GM12864 (cell line): ENCODE measurements around the gene C1QL2.
A peak's percentile ranks its signal among the peaks of the same experiment; 100 is the strongest.

ENCODE experiments used
- DNase-seq: peaks from one replicate; pipeline ENCODE4 v3.0.0-alpha.2; 2011; ENCODE audit warnings: low read depth
- H3K4me3 ChIP-seq: 2 replicates; pipeline ENCODE4 v1.5.1; 2011; ENCODE audit warnings: mild to moderate bottlenecking, low read depth, low read length, control low read depth
- CTCF ChIP-seq: IDR thresholded peaks from 2 replicates; pipeline ENCODE4 v1.5.1; 2011; ENCODE audit warnings: low read depth, mild to moderate bottlenecking, moderate library complexity, low read length, control low read depth, inconsistent platforms; ENCODE audit errors: missing control alignments

C1QL2 gene

GRCh38 chr2:119126650-119127049 is 31.9 kb downstream of the C1QL2 start:
- DNase-seq = no peak
- no peak overlapping the region for H3K4me3 ChIP-seq
- TF ChIP-seq CTCF = peak; percentile 78

GRCh38 chr2:119123389-119123788 is 35.2 kb downstream of the C1QL2 start:
- H3K4me3 ChIP-seq = no peak overlapping the region
- DNase-seq = no peak
- no peak for TF ChIP-seq CTCF

GRCh38 chr2:119122663-119123062 is 35.9 kb downstream of the C1QL2 start:
- no peak for DNase-seq
- no peak for TF ChIP-seq CTCF
- no peak overlapping the region for H3K4me3 ChIP-seq

- no peak for DNase-seq
- TF ChIP-seq CTCF = no peak
- H3K4me3 ChIP-seq = no peak overlapping the region
Measured at GRCh38 chr2:119119999-119120756, 38.4 kb downstream of the C1QL2 start.

- H3K4me3 ChIP-seq = no peak overlapping the region
- no peak for DNase-seq
- TF ChIP-seq CTCF = no peak
Measured at GRCh38 chr2:119119076-119119785, 39.3 kb downstream of the C1QL2 start.

GRCh38 chr2:119117891-119118882 is 40.4 kb downstream of the C1QL2 start:
- TF ChIP-seq CTCF = no peak
- no peak for DNase-seq
- no peak overlapping the region for H3K4me3 ChIP-seq
